ENCODE data around the gene SLC9A6. TPM values are rescaled to one million over a fixed set of nuclear protein-coding genes. Genes with fewer than 3 reads are reported as not detected.

The SLC9A6 gene
- total and polyA plus RNA-seq, 9 of the 15 experiments (the other 6 are each of a cell fraction or from before 2014, with no cell fraction given): 3.7 to 13.9 (median 9.9) TPM

DNA sequence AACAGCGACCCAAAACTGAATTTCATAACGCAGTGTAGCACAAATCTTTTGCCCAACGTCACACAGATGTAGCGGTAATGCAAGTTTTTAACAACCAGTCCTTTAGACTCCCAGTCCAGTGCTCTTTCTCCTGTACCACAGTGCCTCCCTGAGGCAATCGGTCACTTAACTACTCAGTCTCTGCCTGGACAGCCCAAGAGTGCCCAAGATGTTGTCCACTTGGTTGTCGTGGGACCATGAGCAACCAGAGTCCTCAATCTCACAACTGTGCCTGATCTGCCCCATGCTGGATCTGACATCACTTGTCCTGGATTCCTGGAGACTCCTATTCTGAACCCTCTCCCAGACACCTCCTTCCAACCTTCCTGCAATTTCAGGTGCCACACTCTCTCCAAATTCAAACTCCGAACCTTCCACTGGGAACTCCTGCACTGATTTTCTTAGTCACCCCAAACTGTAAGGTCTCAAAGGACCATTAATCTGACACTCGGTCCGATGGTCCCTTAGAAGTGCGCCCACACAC, 12.1 kb upstream of the SLC9A6 start (continued):
- TF ChIP-seq PATZ1 (CRISPR knock-in tag; IDR thresholded peaks at IDR 0.05; ENCODE audit: borderline replicate concordance): no peak
- TF ChIP-seq SMC3 (conservative IDR thresholded peaks at IDR 0.05; ENCODE audit: insufficient read depth, low read depth, low read length): no peak
- no peak for TF ChIP-seq CC2D1A (IDR thresholded peaks at IDR 0.05)
- no peak for TF ChIP-seq ZNF707 (CRISPR knock-in tag; conservative IDR thresholded peaks at IDR 0.05)
- TF ChIP-seq, protein P1, sequence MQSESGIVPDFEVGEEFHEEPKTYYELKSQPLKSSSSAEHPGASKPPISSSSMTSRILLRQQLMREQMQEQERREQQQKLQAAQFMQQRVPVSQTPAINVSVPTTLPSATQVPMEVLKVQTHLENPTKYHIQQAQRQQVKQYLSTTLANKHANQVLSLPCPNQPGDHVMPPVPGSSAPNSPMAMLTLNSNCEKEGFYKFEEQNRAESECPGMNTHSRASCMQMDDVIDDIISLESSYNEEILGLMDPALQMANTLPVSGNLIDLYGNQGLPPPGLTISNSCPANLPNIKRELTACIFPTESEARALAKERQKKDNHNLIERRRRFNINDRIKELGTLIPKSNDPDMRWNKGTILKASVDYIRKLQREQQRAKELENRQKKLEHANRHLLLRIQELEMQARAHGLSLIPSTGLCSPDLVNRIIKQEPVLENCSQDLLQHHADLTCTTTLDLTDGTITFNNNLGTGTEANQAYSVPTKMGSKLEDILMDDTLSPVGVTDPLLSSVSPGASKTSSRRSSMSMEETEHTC (IDR thresholded peaks at IDR 0.05): no peak
- TF ChIP-seq DLX4 (CRISPR knock-in tag; IDR thresholded peaks at IDR 0.05): no peak
- no peak for TF ChIP-seq SRF (CRISPR knock-in tag; IDR thresholded peaks at IDR 0.05)
- TF ChIP-seq CTCF (IDR thresholded peaks at IDR 0.05 in 2 of 3, conservative IDR thresholded peaks at IDR 0.05 in 1 of 3; ENCODE audit: insufficient read depth in 2 of 3, low read depth in 1 of 3, low read length in 3 of 3): peak; percentile 3 to 31 (median 24); a peak in 1 of 6 replicates
- no peak for TF ChIP-seq PHF20 (IDR thresholded peaks at IDR 0.05; ENCODE audit: partially characterized antibody)

Measured in K562 (cell line).